ENCODE measurements around the gene MITF.

- TF ChIP-seq CTCF (IDR thresholded peaks at IDR 0.05) (no peak), POLR2A (IDR thresholded peaks at IDR 0.05) (no peak)
These were observed 99.6 kb downstream of the MITF start for GRCh38 chr3:69838696-69839515.
